Left lung (tissue), 10 donors: ENCODE measurements around the gene KCNC2. TPM values are rescaled to one million over a fixed set of nuclear protein-coding genes. Genes with fewer than 3 reads are reported as not detected.

Experiments used
- ATAC-seq: fragments of 200-7000 bp; cut with Tn5 transposase; one replicate; pipeline ENCODE4 v1.9.1; 2020; ENCODE audit warnings: moderate library complexity
- DNase-seq, 4 donors: peaks; one replicate each; pipeline ENCODE4 v3.0.0-alpha.2; 2013 to 2020
- H3K27ac ChIP-seq, 2 donors: fragments of 200-600 bp; sonication (generic) in 1 of 2; one replicate each; pipeline versions ENCODE4 v1.5.0 to v1.8.0; 2020 to 2021
- H3K27me3 ChIP-seq, 2 donors: fragments of 200-600 bp; sonication (generic) in 1 of 2; one replicate each; pipeline versions ENCODE4 v1.5.0 to v1.8.0; 2020 to 2021
- H3K36me3 ChIP-seq, 2 donors: fragments of 200-600 bp; sonication (generic) in 1 of 2; one replicate each; pipeline versions ENCODE4 v1.5.0 to v1.8.0; 2020 to 2021
- H3K4me1 ChIP-seq, 2 donors: fragments of 200-600 bp; one replicate each; pipeline ENCODE4 v1.8.0; 2021
- H3K4me3 ChIP-seq, 2 donors: fragments of 200-600 bp; sonication (generic) in 1 of 2; one replicate each; pipeline versions ENCODE4 v1.5.0 to v1.8.0; 2020 to 2021; ENCODE audit warnings: mild to moderate bottlenecking in 1 of 2
- H3K9me3 ChIP-seq, 2 donors: fragments of 200-600 bp; sonication (generic) in 1 of 2; one replicate each; pipeline versions ENCODE4 v1.5.0 to v1.8.0; 2020 to 2021
- CTCF ChIP-seq, 2 donors: fragments of 200-600 bp; sonication (generic) in 1 of 2; IDR thresholded peaks; one replicate each; pipeline versions ENCODE4 v1.5.0 to v1.8.0; 2021; ENCODE audit warnings: antibody characterized with exemption in 2 of 2
- intact Hi-C, 2 donors: fragments of 100-400 bp; cut with DNase I; formaldehyde crosslinking; loops; one replicate each; pipeline versions ENCODE4 v1.11.2 to v1.14.2; 2022
- polyA plus RNA-seq, 6 donors: library from polyadenylated mRNA; unstranded; fragments of 120-200 nt; gene quantifications; one replicate each; pipeline ENCODE4 v1.2.1, GENCODE V29; 2013; ENCODE audit not compliant: insufficient read length in 6 of 6
- total RNA-seq, 2 donors: library from RNA; stranded (reverse); fragmentation: NEBNext Ultra II Directional; extraction: Animal tissue kit (Norgen Biotek cat#: 25700); gene quantifications; one replicate each; pipeline ENCODE4 v1.2.1, GENCODE V29; 2021
- donor health status: DM: no; HTN: yes; CAD: no.
- donor health status: DM: no; HTN: no; CAD: no.

KCNC2 gene
- total and polyA plus RNA-seq, 8 donors: 0.10 to 0.42 (median 0.24) TPM; not detected in 5

GRCh38 chr12:75170640-75171185 is 38.9 kb downstream of the KCNC2 start:
- no peak for DNase-seq
- intact Hi-C loops: no loop called here
- no peaks in the 10 kb centered on the region for H3K27me3 ChIP-seq

GRCh38 chr12:75162845-75163244 is 46.8 kb downstream of the KCNC2 start:
- ATAC-seq (no peak), DNase-seq (no peak)
- TF ChIP-seq CTCF (IDR thresholded peaks at IDR 0.05): no peak
- intact Hi-C loops: no loop called here
- no peak overlapping the region for H3K4me3 ChIP-seq
- no peaks in the 10 kb centered on the region for H3K27me3 ChIP-seq
- no peaks in the 10 kb centered on the region for H3K4me1 ChIP-seq
- no peak overlapping the region for H3K27ac ChIP-seq
- no peaks in the 10 kb centered on the region for H3K36me3 ChIP-seq
- H3K9me3 ChIP-seq: no peaks in the 10 kb centered on the region

More at GRCh38 chr12:75170640-75171185, 38.9 kb downstream of the KCNC2 start:
- no peak for ATAC-seq
- H3K4me3 ChIP-seq: no peak overlapping the region
- H3K4me1 ChIP-seq: no peaks in the 10 kb centered on the region
- no peak overlapping the region for H3K27ac ChIP-seq
- no peak for TF ChIP-seq CTCF (IDR thresholded peaks at IDR 0.05)
- H3K36me3 ChIP-seq: no peaks in the 10 kb centered on the region
- H3K9me3 ChIP-seq: no peaks in the 10 kb centered on the region

- H3K27ac ChIP-seq: no peak overlapping the region
- H3K27me3 ChIP-seq: no peaks in the 10 kb centered on the region
- no peak overlapping the region for H3K4me3 ChIP-seq
- H3K9me3 ChIP-seq: no peaks in the 10 kb centered on the region
- no peak for TF ChIP-seq CTCF (IDR thresholded peaks at IDR 0.05)
- no peaks in the 10 kb centered on the region for H3K36me3 ChIP-seq
- H3K4me1 ChIP-seq: no peaks in the 10 kb centered on the region
- no peak for ATAC-seq
- DNase-seq: no peak
- intact Hi-C loops: no loop called here
Observed at GRCh38 chr12:75161488-75161887, 48.2 kb downstream of the KCNC2 start.

DNA sequence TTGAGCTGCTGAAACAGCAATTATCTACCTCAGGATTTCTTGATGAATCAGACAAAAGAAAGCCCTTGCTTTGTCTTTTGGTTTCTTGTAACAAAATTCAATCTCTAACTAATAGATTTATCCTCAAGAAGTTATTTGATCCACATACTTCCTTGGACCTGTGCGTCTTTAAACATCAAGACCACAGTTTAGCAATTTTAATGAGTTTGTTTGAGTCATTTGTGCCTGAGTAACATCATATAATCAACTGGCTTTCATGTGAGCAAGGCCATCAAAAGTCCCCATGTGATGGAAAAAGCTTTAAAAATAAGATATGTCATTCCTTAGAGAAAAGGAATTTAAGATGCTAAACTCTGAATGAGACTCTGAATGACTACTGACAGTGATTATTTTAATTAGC is 52.3 kb downstream of the KCNC2 start:
- ATAC-seq (no peak), DNase-seq (no peak)
- no peak for TF ChIP-seq CTCF (IDR thresholded peaks at IDR 0.05)
- intact Hi-C loops: no loop called here
- no peaks in the 10 kb centered on the region for H3K36me3 ChIP-seq
- no peak overlapping the region for H3K4me3 ChIP-seq
- no peaks in the 10 kb centered on the region for H3K9me3 ChIP-seq
- no peak overlapping the region for H3K27ac ChIP-seq
- no peaks in the 10 kb centered on the region for H3K27me3 ChIP-seq
- no peaks in the 10 kb centered on the region for H3K4me1 ChIP-seq

DNA sequence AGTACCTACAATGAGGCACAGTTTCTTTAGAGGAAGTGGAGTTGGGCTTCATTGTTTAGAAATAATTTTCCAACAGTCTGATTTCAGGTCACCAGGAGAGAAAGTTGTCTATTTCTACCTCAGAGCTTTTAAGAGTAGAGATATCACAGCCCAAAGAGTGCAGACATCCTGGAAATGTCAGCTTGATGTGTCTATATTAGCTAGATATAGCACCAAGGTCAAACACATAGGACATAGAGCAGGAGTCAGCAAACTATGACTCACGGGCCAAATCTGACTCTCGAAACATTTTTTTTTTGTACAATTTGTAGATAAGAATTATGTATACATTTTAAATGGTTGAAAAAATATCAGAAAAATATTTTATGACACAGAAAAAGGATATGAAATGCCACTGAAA is 53.7 kb downstream of the KCNC2 start:
- no peak for TF ChIP-seq CTCF (IDR thresholded peaks at IDR 0.05)
- Histone ChIP-seq H3K36me3 (no peaks in the 10 kb centered on the region), H3K27me3 (no peaks in the 10 kb centered on the region), H3K9me3 (no peaks in the 10 kb centered on the region), H3K27ac (no peak overlapping the region), H3K4me3 (no peak overlapping the region), H3K4me1 (no peaks in the 10 kb centered on the region)
- intact Hi-C loops: no loop called here
- no peak for ATAC-seq
- DNase-seq: no peak
